Measurements from ENCODE around the gene ANKRD23. TPM values are rescaled to one million over a fixed set of nuclear protein-coding genes. Genes with fewer than 3 reads are reported as not detected.

The ANKRD23 gene
- total and polyA plus RNA-seq, 10 donors, result 2.4 to 19.8 (median 5.9) TPM

DNA sequence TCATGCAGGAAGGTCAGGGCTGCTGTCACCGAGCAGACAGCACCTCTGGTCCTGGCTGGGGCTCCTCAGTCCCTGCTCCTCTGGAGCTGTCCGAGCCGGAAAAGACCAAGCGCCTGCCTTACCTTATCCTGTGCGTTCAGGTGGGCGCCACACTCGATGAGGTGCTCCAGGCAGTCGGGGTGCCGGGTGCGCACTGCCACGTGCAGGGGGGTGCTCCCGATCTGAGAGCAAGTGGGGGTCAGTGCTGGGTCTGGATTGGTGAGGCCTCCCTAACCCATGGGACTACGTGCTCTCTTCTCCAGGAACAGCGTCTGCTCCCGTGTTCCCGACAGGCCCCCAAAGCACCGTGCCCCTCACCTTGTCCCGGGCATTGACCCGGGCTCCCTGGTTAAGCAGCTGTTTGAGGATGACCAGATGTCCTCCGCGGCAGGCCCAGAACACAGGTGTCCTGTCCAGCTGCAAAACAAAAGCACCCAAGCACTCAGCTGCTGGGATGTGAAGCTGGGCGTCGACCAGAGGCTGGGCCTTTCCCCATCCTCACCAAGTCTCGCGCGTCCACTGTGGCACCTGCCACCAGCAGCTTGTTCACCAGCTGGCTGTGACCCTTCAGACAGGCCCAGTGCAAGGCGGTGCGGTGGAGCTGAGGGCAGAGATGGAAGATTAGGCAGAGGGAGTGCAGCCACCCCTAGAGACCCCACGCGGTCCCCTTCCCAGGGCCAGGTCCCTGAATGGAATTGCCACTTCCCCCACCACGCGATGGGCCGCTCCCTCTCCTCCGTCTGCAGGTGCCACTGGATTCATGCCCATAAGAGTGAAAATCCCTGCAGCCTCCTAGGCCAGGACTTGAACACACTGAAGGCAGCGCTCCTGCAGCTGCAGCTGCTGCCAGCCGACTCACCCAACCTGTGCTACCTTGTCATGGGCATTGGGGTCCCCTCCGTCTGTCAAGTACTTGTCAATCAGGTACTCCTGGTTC lies 3.7 kb downstream of the ANKRD23 start:
- Histone ChIP-seq H3K27me3 (replicated peaks in 1 of 7) (no peaks in the 10 kb centered on the region), H3K27ac (peak overlapping the region in 5 of 8 donors; percentile 33 to 74 (median 52)), H3K9me3 (no peaks in the 10 kb centered on the region), H3K4me1 (peaks cover 7 to 24% (median 19%) of the 10 kb centered on the region in 6 donors), H3K4me3 (peak overlapping the region in 4 of 8 donors; percentile 26 to 66 (median 33)), H3K36me3 (peaks cover 0 to 64% (median 3%) of the 10 kb centered on the region in 6 donors)
- TF ChIP-seq CTCF (IDR thresholded peaks at IDR 0.05 in 8 of 11, conservative IDR thresholded peaks at IDR 0.05 in 3 of 11) (no peak), POLR2AphosphoS5 (IDR thresholded peaks at IDR 0.05) (peak in 2 of 3 donors; percentile 7 to 53)
- no peak for DNase-seq
- 87 to 92% (median 90%) methylated on average over 37 of the region's 37 CpGs for whole genome bisulfite sequencing, 5 donors
- intact Hi-C loops (cut with DNase I; ENCODE audit: low total_unique reads), result no loop called here

DNA sequence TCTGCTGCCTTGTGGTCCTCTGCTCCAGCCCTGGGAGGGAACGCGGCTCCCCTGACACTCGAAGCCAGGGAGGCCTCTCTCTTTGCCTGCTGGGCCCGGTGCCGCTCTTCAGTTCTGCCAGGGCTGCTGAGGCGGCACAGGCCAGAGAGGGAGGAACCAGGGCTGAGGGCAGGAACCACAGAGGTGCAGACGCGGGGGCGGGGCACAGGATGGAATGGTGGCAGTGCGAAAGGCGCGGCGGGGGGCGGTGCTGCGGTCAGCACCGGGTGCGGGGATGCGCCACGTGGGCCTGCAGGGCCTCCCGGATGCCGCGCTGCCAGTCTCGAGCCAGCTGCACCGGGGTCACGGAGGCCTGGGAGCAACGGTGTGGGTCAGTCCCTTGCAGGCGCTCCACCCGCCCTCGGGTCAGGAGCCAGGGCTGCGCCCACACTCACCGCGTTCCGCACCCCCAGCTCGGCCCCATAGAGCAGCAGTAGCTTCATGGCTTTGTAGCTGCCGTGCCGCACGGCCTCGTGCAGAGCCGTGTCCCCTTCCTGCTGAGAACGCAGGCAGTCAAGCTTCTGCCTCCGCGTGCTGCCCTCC lies 4.4 kb downstream of the ANKRD23 start:
- TF ChIP-seq POLR2A (IDR thresholded peaks at IDR 0.05), result no peak
- TF ChIP-seq POLR2AphosphoS5 (IDR thresholded peaks at IDR 0.05), result peak; percentile 71 to 86 (median 80)
- 9 to 19% (median 18%) methylated on average over 18 to 42 of the region's 42 CpGs for whole genome bisulfite sequencing, 5 donors
- H3K4me3 ChIP-seq, result peak overlapping the region in 7 of 8 donors; percentile 20 to 66 (median 30)

DNA sequence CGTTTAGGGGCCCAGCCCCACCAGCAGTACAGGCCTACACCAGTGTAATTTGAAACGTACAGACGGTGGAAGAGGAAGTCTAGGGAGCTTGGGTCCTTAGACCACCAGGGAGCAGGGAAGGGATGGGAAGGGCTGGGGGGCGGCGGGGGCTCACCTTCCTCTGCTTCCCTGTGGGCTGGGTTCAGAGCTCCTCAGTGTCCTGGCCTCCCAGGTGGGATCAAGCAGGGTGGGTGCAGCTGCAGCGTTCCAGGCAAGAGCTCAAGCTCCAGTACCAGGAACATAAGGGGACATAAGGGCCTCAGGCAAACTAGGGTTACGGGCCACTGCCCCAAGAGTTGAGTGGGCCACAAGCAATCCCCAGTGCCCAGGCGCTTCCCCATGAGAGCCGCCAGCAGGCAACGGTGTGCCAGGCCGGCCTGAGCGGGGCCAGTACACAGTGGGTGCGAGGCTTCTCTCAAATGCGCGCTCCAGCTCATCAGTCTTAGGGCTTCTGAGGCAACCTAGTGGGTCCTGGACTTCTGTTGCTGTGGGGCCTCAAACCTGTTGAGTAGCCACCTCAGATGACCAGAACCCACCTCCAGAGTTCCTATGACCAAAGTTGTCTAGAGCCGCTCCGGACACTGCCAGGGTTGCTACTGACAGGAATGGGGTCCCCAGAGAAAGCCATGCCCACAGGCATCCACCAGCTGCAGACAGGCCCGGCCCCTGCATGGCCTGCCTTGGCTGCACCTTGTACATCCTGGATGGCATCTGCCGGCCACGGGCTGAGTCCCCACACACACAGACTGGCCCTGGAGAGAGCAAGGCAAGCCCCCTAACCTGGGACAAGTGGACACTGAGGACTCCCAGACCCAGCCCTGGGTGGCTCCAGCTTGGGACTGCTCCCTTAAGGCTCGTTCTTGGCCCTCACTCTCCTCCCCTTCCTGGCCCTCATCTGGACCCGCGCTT lies 5.2 kb downstream of the ANKRD23 start:
- TF ChIP-seq CTCF (IDR thresholded peaks at IDR 0.05 in 8 of 11, conservative IDR thresholded peaks at IDR 0.05 in 3 of 11) (no peak), POLR2A (IDR thresholded peaks at IDR 0.05) (no peak), POLR2AphosphoS5 (IDR thresholded peaks at IDR 0.05) (no peak)
- peak overlapping the region in 5 of 8 donors; percentile 16 to 74 (median 52) for H3K27ac ChIP-seq
- H3K4me3 ChIP-seq, result peak overlapping the region in 5 of 8 donors; percentile 26 to 66 (median 30)
- intact Hi-C loops (cut with DNase I; ENCODE audit: low total_unique reads), result no loop called here
- no peaks in the 10 kb centered on the region for H3K9me3 ChIP-seq
- DNase-seq, result no peak
- no peaks in the 10 kb centered on the region for H3K27me3 ChIP-seq (replicated peaks in 1 of 7)
- peaks cover 7 to 29% (median 21%) of the 10 kb centered on the region in 6 donors for H3K4me1 ChIP-seq
- peaks cover 0 to 70% (median 9%) of the 10 kb centered on the region in 6 donors for H3K36me3 ChIP-seq
- 69 to 86% (median 80%) methylated on average over 9 to 23 of the region's 23 CpGs for WGBS, 5 donors

More for the DNA sequence above, 4.4 kb downstream of the ANKRD23 start:
- DNase-seq, result peak; percentile 96
- H3K9me3 ChIP-seq, result no peaks in the 10 kb centered on the region
- H3K36me3 ChIP-seq, result peaks cover 0 to 67% (median 6%) of the 10 kb centered on the region in 6 donors
- H3K27me3 ChIP-seq (replicated peaks in 1 of 7), result no peaks in the 10 kb centered on the region
- H3K4me1 ChIP-seq, result peaks cover 7 to 24% (median 19%) of the 10 kb centered on the region in 6 donors
- peak overlapping the region in 5 of 8 donors; percentile 33 to 74 (median 52) for H3K27ac ChIP-seq
- intact Hi-C loops (cut with DNase I; ENCODE audit: low total_unique reads), result no loop called here

- intact Hi-C loops (cut with DNase I; ENCODE audit: low total_unique reads), result no loop called here
- peaks cover 11 to 39% (median 31%) of the 10 kb centered on the region in 6 donors for H3K4me1 ChIP-seq
- H3K27ac ChIP-seq, result no peak overlapping the region
- H3K4me3 ChIP-seq, result no peak overlapping the region
- H3K9me3 ChIP-seq, result no peaks in the 10 kb centered on the region
- DNase-seq, result no peak
- H3K27me3 ChIP-seq (replicated peaks in 1 of 7), result no peaks in the 10 kb centered on the region
- peaks cover 0 to 80% (median 18%) of the 10 kb centered on the region in 6 donors for H3K36me3 ChIP-seq
- WGBS, 5 donors, result 89 to 98% (median 94%) methylated on average over 9 of the region's 9 CpGs
- TF ChIP-seq CTCF (IDR thresholded peaks at IDR 0.05 in 8 of 11, conservative IDR thresholded peaks at IDR 0.05 in 3 of 11), result no peak
- no peak for TF ChIP-seq POLR2A (IDR thresholded peaks at IDR 0.05)
- TF ChIP-seq POLR2AphosphoS5 (IDR thresholded peaks at IDR 0.05), result no peak
Observed at GRCh38 chr2:96837575-96837974, 6.2 kb downstream of the ANKRD23 start.
